Superior temporal gyrus (tissue), 1 donor: ENCODE measurements around the gene GALE.
"Not testable (repeated sequence)": the region's sequence is repeated elsewhere in the genome, so short reads cannot be mapped to it uniquely, and the experiment has no call there.

Source experiments
- DNase-seq: peaks from one replicate; pipeline ENCODE4 v3.0.0-alpha.2; 2016; ENCODE audit errors: extremely low spot score

Gene GALE

GRCh38 chr1:23809751-23810171, 9.2 kb upstream of the GALE start:
- DNase-seq = peak; percentile 66

DNA sequence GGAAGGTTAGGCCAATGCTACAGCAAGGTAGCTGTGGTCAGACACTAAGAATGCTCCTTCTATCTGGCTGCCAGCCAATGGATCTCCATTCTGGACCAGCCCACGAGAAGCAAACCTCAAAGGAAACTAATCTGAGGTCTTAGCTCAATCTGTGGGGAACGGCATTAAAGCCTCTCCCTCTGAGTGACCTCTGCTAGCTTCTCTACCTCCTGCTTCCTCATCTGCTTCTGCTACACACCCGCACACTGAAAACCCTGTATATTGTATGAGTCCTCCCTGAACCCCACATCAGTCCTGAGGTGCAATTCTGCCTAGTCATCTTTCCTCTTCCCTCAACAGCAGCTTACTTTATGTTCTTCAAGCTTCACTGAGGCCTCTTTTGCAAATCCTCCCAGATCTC, 6.9 kb upstream of the GALE start:
- DNase-seq = no peak

GRCh38 chr1:23806280-23806679, 5.7 kb upstream of the GALE start:
- no peak for DNase-seq

GRCh38 chr1:23805025-23805424, 4.5 kb upstream of the GALE start:
- no peak for DNase-seq

GRCh38 chr1:23804183-23804835, 3.8 kb upstream of the GALE start:
- DNase-seq = no peak

DNA sequence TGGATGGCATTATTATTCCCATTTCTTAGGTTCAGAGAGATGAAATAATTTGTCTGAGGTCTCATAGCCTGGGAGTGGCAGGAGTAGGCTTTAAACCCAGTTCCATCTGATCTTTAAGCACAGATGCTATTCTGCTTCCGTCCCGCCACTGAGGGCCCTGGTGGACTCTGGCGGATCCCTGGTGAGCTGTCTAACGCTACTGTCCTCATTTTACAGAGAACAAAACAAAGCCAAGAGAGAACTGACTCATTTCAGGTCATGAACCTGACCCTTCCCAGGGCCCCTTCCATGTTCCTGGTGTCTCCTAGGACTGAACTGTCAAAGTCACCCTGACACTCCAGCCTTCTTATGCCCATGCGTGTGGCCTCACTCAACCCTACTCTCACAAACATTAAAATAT, 3.1 kb upstream of the GALE start:
- no peak for DNase-seq

GRCh38 chr1:23802809-23803342, 2.3 kb upstream of the GALE start:
- DNase-seq = not testable (repeated sequence)

DNA sequence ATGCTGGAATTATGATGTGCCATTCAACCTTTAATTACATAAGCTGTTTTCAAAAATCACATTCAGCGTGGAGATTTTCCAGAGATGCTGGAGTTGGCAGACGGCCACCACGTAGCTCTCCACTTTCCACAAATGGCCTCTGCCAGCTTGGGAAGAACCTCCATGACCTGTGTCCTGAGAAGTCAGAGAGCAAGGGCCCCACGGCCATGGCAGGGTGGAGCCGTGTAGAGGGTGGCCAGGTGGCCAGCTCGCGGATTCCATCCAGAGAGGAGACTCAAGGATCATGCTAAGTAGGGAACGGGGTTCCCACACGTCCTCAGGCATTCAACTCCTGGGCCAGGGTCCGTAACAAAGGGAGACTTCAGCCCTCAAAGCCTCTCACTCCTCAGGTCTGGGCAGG, 1.3 kb upstream of the GALE start:
- no peak for DNase-seq

DNA sequence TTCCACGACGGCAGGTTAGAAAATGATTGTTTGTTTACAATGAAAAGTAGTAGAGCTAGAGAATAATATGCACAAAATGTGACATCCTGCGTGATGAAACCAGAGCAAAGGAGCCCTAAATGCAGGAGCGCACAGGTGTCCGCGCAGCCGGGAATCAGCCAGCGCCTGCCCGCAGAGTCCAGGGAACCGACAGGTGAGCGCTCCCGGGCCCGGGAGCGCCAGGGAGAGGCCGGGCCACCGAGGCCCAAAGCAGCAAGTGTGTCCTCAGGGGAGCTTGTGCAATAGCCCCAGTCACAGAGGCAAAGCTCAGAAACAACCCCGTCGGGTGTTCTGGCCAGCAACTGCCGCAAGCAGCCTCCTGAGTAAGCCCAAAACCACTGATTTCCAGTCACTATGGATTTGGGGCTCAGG, 789 bp upstream of the GALE start:
- no peak for DNase-seq

- no peak for DNase-seq
Observed at GRCh38 chr1:23799570-23800399, 769 bp downstream of the GALE start.

- DNase-seq = no peak
Observed at GRCh38 chr1:23799255-23799569, 1.3 kb downstream of the GALE start.

DNA sequence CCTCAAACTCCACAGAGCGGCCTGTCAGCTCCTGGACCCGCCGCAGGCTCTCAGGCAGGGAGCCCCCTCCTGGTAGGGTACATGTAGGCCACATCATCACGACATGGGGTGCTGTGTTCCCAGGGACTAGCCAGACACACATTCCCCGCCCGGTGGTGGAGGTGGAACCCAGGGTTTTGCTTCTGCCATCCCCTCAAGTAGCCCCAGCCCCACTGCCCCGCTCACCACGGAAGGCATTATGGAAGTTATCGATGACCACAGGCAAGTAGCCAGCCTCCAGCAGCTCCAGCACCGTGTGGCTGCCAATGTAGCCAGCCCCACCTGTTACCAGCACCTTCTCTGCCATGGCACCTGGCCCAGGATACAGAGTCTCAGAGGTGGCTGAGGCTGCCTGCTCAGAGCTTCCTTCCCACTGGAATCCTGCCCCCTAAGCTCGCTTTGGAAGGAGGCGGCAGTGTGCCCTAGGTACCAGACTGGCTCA, 1.9 kb downstream of the GALE start:
- no peak for DNase-seq

GRCh38 chr1:23797478-23798448, 2.8 kb downstream of the GALE start:
- DNase-seq = no peak

GRCh38 chr1:23796466-23797271, 3.9 kb downstream of the GALE start:
- DNase-seq = no peak

DNA sequence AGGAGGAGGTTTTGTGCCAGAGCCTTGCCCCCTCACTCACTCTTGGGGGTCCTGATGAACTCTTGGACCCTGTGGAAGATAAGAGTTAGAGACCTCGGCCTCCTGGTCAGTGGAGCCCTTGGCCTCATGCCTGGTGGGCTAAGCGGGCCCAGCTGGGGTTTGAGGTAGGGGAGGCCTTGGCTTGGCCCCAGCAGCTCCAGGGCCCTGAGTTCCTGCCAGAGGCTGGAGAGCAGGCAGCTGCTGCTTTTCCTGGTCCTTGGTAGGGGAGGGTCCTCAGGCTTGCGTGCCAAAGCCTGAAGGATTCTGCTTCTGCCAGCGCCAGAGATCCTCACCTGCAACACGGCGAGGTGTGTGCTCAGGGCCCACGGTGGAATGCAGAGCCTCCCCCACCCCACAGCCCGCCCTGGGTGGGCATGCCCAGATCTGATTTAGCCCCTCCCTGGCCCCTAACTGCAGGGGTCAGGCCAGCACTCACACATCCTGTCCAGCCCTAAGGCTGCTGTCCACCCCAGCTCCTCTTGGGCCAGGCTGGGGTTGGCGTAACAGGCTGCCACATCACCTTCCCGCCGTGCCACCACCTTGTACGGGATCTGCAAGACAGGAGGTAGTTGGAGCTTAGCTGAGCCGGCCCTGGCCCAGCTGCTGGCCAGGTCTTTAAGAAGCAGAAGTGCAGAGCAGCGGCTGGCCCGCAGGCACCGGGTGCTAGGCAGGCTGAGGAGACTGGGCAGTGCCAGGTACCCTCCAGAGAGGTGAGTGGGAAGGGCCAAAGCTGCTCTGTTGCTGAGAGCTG, 4.7 kb downstream of the GALE start:
- no peak for DNase-seq

DNA sequence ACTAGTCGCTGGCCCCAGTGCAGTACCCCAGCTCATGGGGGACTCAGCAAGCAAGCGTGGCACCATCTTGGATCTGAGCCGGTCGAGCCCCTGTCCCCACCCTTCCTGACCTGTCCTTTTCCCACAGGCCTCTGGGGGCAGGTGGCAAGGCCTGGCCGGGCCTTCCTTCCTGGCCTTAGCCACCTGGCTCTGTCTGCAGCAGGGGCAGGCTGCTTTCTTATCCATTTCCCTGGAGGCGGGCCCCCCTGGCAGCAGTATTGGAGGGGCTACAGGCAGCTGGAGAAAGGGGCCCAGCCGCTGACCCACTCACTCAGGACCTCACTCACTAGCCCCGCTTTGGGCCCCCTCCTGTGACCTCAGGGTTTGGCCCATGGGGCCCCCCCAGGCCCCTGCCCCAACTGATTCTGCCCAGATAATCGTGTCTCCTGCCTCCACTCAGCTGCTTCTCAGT, 5.8 kb downstream of the GALE start:
- not testable (repeated sequence) for DNase-seq

DNA sequence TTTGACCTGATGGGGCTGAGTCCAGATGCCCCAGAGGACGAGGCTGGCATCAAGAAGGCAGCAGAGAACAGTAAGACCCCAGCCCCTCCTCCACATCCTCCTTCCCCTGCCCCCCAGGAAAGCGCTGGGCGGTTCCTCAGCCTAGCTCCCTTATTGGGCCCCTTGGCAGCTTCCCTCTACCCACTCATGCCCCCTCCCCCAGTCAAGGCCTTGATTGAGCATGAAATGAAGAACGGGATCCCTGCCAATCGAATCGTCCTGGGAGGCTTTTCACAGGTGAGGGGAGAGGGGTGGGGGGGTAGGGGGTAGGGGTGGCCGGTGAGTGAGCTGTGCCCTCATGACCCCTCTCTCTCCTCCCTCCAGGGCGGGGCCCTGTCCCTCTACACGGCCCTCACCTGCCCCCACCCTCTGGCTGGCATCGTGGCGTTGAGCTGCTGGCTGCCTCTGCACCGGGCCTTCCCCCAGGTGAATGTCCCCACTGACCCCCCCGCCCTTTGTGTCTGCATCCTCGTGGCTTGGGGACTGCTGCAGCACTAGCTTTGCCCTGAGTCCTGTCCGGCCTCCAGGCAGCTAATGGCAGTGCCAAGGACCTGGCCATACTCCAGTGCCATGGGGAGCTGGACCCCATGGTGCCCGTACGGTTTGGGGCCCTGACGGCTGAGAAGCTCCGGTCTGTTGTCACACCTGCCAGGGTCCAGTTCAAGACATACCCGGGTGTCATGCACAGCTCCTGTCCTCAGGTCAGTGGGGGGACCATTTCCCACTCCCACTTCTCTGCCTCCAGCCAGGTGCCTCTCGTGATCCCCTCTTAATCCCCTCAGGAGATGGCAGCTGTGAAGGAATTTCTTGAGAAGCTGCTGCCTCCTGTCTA, 6.5 kb downstream of the GALE start:
- no peak for DNase-seq

- no peak for DNase-seq
Observed at GRCh38 chr1:23793018-23793781, 7.4 kb downstream of the GALE start.
